H1 (cell line): ENCODE data around the gene CSNK1G3.

Source experiments
- CBX8 ChIP-seq: fragments of 300-800, 300-1000 bp; sonication (generic); IDR thresholded peaks from 2 replicates; pipeline ENCODE4 v1.7.1; 2016; ENCODE audit warnings: low read depth, low read length, borderline replicate concordance
- CHD1 ChIP-seq: IDR thresholded peaks from 2 replicates; pipeline ENCODE4 v1.6.1; 2012; ENCODE audit warnings: low read depth, low read length, improper control_type of control experiment
- CREB1 ChIP-seq: IDR thresholded peaks from 2 replicates; pipeline ENCODE4 v1.6.1; 2012; ENCODE audit warnings: inconsistent platforms
- E2F6 ChIP-seq: IDR thresholded peaks from 2 replicates; pipeline ENCODE4 v1.6.1; 2012; ENCODE audit warnings: inconsistent platforms
- POLR2A ChIP-seq, 2 experiments: IDR thresholded peaks; 1 replicate in 1 of 2; 2 replicates in 1 of 2; pipeline ENCODE4 v1.6.1; 2011; ENCODE audit warnings: low read depth in 2 of 2, low read length in 2 of 2, mild to moderate bottlenecking in 2 of 2; ENCODE audit errors: control extremely low read depth in 1 of 2
- RFX5 ChIP-seq: IDR thresholded peaks from 2 replicates; pipeline ENCODE4 v1.6.1; 2011; ENCODE audit warnings: low read depth, low read length, improper control_type of control experiment, borderline replicate concordance
- SAP30 ChIP-seq: fragments of 300-600 bp; sonication (generic); IDR thresholded peaks from 2 replicates; pipeline ENCODE4 v1.7.1; 2012; ENCODE audit warnings: low read length, moderate library complexity, mild to moderate bottlenecking, inconsistent platforms; ENCODE audit not compliant: insufficient read depth, insufficient replicate concordance
- TF ChIP-seq, protein P1 (sequence below): IDR thresholded peaks from 2 replicates; pipeline ENCODE4 v1.6.1; 2011; ENCODE audit warnings: low read length, improper control_type of control experiment

DNA sequence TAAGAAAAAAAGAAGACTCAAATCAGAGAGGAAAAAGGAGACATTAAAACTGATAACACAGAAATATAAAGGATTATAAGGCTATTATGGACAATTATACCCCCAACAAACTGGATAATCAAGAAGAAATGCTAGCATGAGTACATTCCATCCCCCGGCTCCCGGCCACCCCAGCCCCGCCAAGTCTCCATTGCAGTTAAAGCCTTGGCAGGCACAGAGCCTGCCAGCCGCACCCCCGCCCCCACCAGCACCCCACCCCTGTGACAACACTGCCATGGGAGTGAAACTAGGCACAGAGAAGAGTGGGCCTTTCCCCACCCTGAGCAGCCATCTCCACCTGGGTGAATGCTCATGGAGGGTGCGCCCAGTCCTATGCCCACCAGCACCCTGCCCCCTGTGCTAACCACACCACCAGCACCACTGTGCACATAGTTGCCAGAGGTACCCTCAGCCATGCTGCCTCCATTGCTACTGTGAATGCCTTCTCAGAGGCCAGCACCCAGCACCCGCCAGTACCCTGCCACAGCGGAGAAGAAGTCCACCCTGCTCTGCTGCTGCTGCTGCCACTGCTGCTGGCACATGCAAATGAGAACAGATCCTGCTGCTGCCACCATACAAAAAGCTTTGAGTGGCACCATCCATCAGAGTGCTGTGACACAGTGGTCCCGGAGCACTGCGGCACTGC is 117.0 kb downstream of the CSNK1G3 start:
- TF ChIP-seq CREB1, result no peak
- TF ChIP-seq RFX5, result no peak
- TF ChIP-seq, protein P1, sequence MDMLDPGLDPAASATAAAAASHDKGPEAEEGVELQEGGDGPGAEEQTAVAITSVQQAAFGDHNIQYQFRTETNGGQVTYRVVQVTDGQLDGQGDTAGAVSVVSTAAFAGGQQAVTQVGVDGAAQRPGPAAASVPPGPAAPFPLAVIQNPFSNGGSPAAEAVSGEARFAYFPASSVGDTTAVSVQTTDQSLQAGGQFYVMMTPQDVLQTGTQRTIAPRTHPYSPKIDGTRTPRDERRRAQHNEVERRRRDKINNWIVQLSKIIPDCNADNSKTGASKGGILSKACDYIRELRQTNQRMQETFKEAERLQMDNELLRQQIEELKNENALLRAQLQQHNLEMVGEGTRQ, result no peak
- no peak for TF ChIP-seq CBX8
- TF ChIP-seq POLR2A (IDR thresholded peaks at IDR 0.05; ENCODE audit: control extremely low read depth in 1 of 2, low read depth in 2 of 2, low read length in 2 of 2), result no peak
- TF ChIP-seq CHD1, result no peak
- TF ChIP-seq SAP30, result no peak
- no peak for TF ChIP-seq E2F6
